ENCODE results near the gene MRPS33.

MRPS33 gene

DNA sequence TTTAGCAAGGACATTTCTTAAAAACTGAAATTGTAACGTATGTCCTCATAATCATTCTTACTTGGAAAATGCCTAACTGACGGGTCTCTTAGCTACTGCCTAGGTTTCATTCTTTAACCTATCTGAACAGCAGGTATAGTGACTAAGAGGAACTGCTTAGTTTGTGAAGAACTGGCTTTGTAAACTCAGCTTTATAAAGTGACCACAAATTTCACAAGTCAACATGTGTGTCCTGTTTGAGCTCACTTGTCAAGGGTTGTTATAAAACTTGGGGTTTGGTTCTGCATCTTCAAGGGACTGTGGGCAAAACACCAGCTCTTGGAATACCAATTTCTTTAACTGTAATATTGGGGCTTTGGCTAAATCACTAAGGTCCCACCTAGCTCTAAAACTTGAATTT is 32.2 kb downstream of the MRPS33 start:
- peak overlapping the region; percentile 92 for H3K27ac ChIP-seq (replicated peaks)
- peak; percentile 84 to 90 for DNase-seq (ENCODE audit: low read depth in 1 of 2, low spot score in 1 of 2)
- no peaks in the 10 kb centered on the region for H3K27me3 ChIP-seq (ENCODE audit: insufficient read depth, poor library complexity, severe bottlenecking)
- TF ChIP-seq, protein P1, sequence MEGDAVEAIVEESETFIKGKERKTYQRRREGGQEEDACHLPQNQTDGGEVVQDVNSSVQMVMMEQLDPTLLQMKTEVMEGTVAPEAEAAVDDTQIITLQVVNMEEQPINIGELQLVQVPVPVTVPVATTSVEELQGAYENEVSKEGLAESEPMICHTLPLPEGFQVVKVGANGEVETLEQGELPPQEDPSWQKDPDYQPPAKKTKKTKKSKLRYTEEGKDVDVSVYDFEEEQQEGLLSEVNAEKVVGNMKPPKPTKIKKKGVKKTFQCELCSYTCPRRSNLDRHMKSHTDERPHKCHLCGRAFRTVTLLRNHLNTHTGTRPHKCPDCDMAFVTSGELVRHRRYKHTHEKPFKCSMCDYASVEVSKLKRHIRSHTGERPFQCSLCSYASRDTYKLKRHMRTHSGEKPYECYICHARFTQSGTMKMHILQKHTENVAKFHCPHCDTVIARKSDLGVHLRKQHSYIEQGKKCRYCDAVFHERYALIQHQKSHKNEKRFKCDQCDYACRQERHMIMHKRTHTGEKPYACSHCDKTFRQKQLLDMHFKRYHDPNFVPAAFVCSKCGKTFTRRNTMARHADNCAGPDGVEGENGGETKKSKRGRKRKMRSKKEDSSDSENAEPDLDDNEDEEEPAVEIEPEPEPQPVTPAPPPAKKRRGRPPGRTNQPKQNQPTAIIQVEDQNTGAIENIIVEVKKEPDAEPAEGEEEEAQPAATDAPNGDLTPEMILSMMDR (IDR thresholded peaks at IDR 0.05; ENCODE audit: insufficient read depth, low read length): no peak
- TF ChIP-seq, protein P2, sequence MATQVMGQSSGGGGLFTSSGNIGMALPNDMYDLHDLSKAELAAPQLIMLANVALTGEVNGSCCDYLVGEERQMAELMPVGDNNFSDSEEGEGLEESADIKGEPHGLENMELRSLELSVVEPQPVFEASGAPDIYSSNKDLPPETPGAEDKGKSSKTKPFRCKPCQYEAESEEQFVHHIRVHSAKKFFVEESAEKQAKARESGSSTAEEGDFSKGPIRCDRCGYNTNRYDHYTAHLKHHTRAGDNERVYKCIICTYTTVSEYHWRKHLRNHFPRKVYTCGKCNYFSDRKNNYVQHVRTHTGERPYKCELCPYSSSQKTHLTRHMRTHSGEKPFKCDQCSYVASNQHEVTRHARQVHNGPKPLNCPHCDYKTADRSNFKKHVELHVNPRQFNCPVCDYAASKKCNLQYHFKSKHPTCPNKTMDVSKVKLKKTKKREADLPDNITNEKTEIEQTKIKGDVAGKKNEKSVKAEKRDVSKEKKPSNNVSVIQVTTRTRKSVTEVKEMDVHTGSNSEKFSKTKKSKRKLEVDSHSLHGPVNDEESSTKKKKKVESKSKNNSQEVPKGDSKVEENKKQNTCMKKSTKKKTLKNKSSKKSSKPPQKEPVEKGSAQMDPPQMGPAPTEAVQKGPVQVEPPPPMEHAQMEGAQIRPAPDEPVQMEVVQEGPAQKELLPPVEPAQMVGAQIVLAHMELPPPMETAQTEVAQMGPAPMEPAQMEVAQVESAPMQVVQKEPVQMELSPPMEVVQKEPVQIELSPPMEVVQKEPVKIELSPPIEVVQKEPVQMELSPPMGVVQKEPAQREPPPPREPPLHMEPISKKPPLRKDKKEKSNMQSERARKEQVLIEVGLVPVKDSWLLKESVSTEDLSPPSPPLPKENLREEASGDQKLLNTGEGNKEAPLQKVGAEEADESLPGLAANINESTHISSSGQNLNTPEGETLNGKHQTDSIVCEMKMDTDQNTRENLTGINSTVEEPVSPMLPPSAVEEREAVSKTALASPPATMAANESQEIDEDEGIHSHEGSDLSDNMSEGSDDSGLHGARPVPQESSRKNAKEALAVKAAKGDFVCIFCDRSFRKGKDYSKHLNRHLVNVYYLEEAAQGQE (IDR thresholded peaks at IDR 0.05; ENCODE audit: insufficient replicate concordance, low read depth): peak; percentile 34
- TF ChIP-seq SPI1 (IDR thresholded peaks at IDR 0.05; ENCODE audit: borderline replicate concordance, low read depth) (peak; percentile 96), GABPA (IDR thresholded peaks at IDR 0.05; ENCODE audit: low read depth) (peak; percentile 36; the same call in 1 of the 2 replicates), POLR2AphosphoS5 (IDR thresholded peaks at IDR 0.05; ENCODE audit: low read depth) (peak; percentile 86; the same call in 1 of the 2 replicates)
- H3K4me3 ChIP-seq (replicated peaks; ENCODE audit: insufficient read depth, low read length): no peak overlapping the region

DNA sequence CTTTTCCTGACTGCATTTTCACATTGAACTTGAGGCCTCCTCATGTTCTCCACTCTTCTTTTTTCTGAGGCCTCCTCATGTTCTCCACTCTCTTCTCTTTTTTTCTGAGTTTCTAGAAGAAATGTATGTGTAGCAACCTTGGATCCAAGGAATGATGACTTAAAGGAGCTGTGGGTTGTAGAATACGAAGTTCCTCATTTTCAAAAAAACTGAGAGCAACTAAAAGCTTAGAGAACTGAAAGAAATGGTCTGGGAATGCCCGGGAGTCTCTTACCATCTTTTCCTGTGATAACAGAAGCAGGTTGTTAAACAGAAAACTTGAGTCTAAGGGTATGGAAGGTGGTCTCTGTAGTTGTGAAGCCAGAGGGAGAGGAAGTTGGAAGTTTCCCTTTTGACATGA is 32.8 kb downstream of the MRPS33 start:
- DNase-seq (ENCODE audit: low read depth in 1 of 2, low spot score in 1 of 2): peak in 1 of 2 experiments; percentile 26
- TF ChIP-seq SPI1 (IDR thresholded peaks at IDR 0.05; ENCODE audit: borderline replicate concordance, low read depth) (peak; percentile 40; the same call in 1 of the 2 replicates), GABPA (IDR thresholded peaks at IDR 0.05; ENCODE audit: low read depth) (no peak), POLR2AphosphoS5 (IDR thresholded peaks at IDR 0.05; ENCODE audit: low read depth) (no peak)
- TF ChIP-seq, protein P1 (IDR thresholded peaks at IDR 0.05; ENCODE audit: insufficient read depth, low read length): no peak
- TF ChIP-seq, protein P2 (IDR thresholded peaks at IDR 0.05; ENCODE audit: insufficient replicate concordance, low read depth): no peak
- Histone ChIP-seq H3K27me3 (ENCODE audit: insufficient read depth, poor library complexity, severe bottlenecking) (no peaks in the 10 kb centered on the region), H3K27ac (replicated peaks) (peak overlapping the region; percentile 92), H3K4me3 (replicated peaks; ENCODE audit: insufficient read depth, low read length) (no peak overlapping the region)

DNA sequence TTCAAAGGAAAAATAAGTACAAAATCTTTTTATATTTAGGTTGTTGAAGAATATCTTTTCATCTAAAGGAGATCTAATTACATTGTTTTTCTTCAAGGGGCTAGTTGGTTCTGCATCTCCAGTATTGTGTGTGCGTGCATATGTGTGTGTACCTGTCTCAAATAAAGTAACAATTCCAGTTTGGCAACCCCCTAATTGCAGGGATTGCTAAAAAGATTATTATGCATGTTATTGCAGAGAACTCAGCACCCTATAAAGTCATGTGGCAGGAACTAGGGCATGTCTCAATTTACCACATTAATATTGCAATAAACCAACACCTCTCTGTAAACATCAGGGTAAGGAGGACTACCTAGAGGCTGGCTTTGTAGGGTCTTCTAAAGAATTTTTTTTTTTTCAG is 37.0 kb downstream of the MRPS33 start:
- TF ChIP-seq POLR2AphosphoS5 (IDR thresholded peaks at IDR 0.05; ENCODE audit: low read depth): no peak
- TF ChIP-seq, protein P2 (IDR thresholded peaks at IDR 0.05; ENCODE audit: insufficient replicate concordance, low read depth): no peak
- TF ChIP-seq GABPA (IDR thresholded peaks at IDR 0.05; ENCODE audit: low read depth): no peak
- TF ChIP-seq, protein P1 (IDR thresholded peaks at IDR 0.05; ENCODE audit: insufficient read depth, low read length): no peak
- TF ChIP-seq SPI1 (IDR thresholded peaks at IDR 0.05; ENCODE audit: borderline replicate concordance, low read depth): no peak
- Histone ChIP-seq H3K4me3 (replicated peaks; ENCODE audit: insufficient read depth, low read length) (no peak overlapping the region), H3K27me3 (ENCODE audit: insufficient read depth, poor library complexity, severe bottlenecking) (no peaks in the 10 kb centered on the region), H3K27ac (replicated peaks) (peak overlapping the region; percentile 38)
- peak in 1 of 2 experiments; percentile 53 for DNase-seq (ENCODE audit: low read depth in 1 of 2, low spot score in 1 of 2)

Measured in HL-60 (cell line).